CD4-positive, alpha-beta T cell (primary cell): ENCODE measurements around the gene DRC3. TPM values are rescaled to one million over a fixed set of nuclear protein-coding genes. Genes with fewer than 3 reads are reported as not detected.
A peak's percentile ranks its signal among the peaks of the same experiment; 100 is the strongest.

Experiments used
- ATAC-seq: fragments of 200-7000 bp; cut with Tn5 transposase; one replicate; pipeline ENCODE4 v1.10.0; 2022; ENCODE audit warnings: mild to moderate bottlenecking; ENCODE audit not compliant: poor library complexity
- CTCF ChIA-PET: fragments of 350-600 bp; sonication (Branson Sonifier 250); formaldehyde crosslinking; loops from one replicate; lab custom pipeline; 2021; ENCODE audit warnings: antibody characterized with exemption, inconsistent platforms; lab: Charles Lee
- POLR2A ChIA-PET: fragments of 350-600 bp; sonication (Branson Sonifier 250); formaldehyde crosslinking; loops from one replicate; lab custom pipeline; 2021; ENCODE audit warnings: antibody characterized with exemption, inconsistent platforms; lab: Charles Lee
- DNase-seq, 14 experiments: peaks; one replicate each; pipeline ENCODE4 v3.0.0-alpha.2; 2013 to 2020; ENCODE audit warnings: mixed read lengths in 2 of 14
- H3K27ac ChIP-seq, 2 donors: one replicate each; pipeline versions ENCODE4 v1.5.1 to v1.7.0; 2013; ENCODE audit warnings: low read length in 2 of 2, low read depth in 1 of 2, mild to moderate bottlenecking in 1 of 2
- H3K27me3 ChIP-seq, 2 experiments: 1 replicate in 1 of 2; 2 replicates in 1 of 2; pipeline versions ENCODE4 v1.6.1 to v1.7.0; 2013; ENCODE audit warnings: low read length in 2 of 2, control low read depth in 1 of 2, mild to moderate bottlenecking in 1 of 2, moderate library complexity in 1 of 2; ENCODE audit not compliant: insufficient read depth in 2 of 2, control insufficient read depth in 1 of 2
- H3K36me3 ChIP-seq: one replicate; pipeline ENCODE4 v1.6.1; 2013; ENCODE audit warnings: low read length, control low read depth; ENCODE audit not compliant: insufficient read depth
- H3K4me1 ChIP-seq: one replicate; pipeline ENCODE4 v1.6.1; 2013; ENCODE audit warnings: low read length, control low read depth; ENCODE audit not compliant: insufficient read depth
- H3K4me3 ChIP-seq: one replicate; pipeline ENCODE4 v1.5.1; 2013; ENCODE audit warnings: mild to moderate bottlenecking, low read length, moderate library complexity
- H3K9me3 ChIP-seq, 2 experiments: 1 replicate in 1 of 2; 2 replicates in 1 of 2; pipeline versions ENCODE4 v1.6.1 to v1.7.0; 2013; ENCODE audit warnings: low read length in 2 of 2, mild to moderate bottlenecking in 2 of 2, control low read depth in 1 of 2, moderate library complexity in 1 of 2; ENCODE audit not compliant: control insufficient read depth in 1 of 2, insufficient read depth in 1 of 2
- H3K27ac Mint-ChIP-seq: one replicate; pipeline ENCODE4 v1.8.0; 2020; ENCODE audit warnings: mixed read lengths
- H3K27me3 Mint-ChIP-seq: one replicate; pipeline ENCODE4 v1.8.0; 2021; ENCODE audit warnings: mixed read lengths
- H3K36me3 Mint-ChIP-seq: one replicate; pipeline ENCODE4 v1.8.0; 2021; ENCODE audit warnings: low read depth, mixed read lengths
- H3K4me1 Mint-ChIP-seq: one replicate; pipeline ENCODE4 v1.8.0; 2021; ENCODE audit warnings: low read depth, mixed read lengths
- H3K4me3 Mint-ChIP-seq: one replicate; pipeline ENCODE4 v1.8.0; 2020; ENCODE audit warnings: mild to moderate bottlenecking, mixed read lengths
- H3K9me3 Mint-ChIP-seq: one replicate; pipeline ENCODE4 v1.8.0; 2020; ENCODE audit warnings: mixed read lengths
- CTCF ChIP-seq: fragments of 200-600 bp; IDR thresholded peaks from one replicate; pipeline ENCODE4 v1.8.0; 2022; ENCODE audit warnings: antibody characterized with exemption, mild to moderate bottlenecking
- intact Hi-C, 2 experiments: fragments of 100-400 bp; cut with DNase I in 1 of 2; cut with micrococcal nuclease in 1 of 2; formaldehyde crosslinking; loops; one replicate each; pipeline versions ENCODE4 v1.15.1 to v1.9.0; 2023 to 2025; cut with DNase I, micrococcal nuclease
- total RNA-seq, 174 experiments: library from RNA in 2 of 174; stranded (reverse) in 2 of 174; gene quantifications; one replicate each; pipeline ENCODE4 v1.2.3 and lab custom pipeline; 2021 to 2026

Gene DRC3
- total RNA-seq, 2 experiments from 2014 or later = 0.11 TPM; not detected in 1

GRCh38 chr17:17964710-17965109, 8.0 kb upstream of the DRC3 start:
- intact Hi-C loops = no loop called here
- no peaks in the 10 kb centered on the region for H3K9me3 ChIP-seq
- H3K36me3 Mint-ChIP-seq = peaks cover 15% of the 10 kb centered on the region
- no peak overlapping the region for H3K4me3 ChIP-seq
- no peaks in the 10 kb centered on the region for H3K27me3 Mint-ChIP-seq
- no peaks in the 10 kb centered on the region for H3K27me3 ChIP-seq
- no peak for DNase-seq
- ATAC-seq = no peak
- H3K27ac ChIP-seq = no peak overlapping the region
- H3K4me1 Mint-ChIP-seq = peaks cover 72% of the 10 kb centered on the region
- H3K9me3 Mint-ChIP-seq = no peaks in the 10 kb centered on the region
- H3K4me3 Mint-ChIP-seq = no peak overlapping the region
- H3K4me1 ChIP-seq = peaks cover 10% of the 10 kb centered on the region
- H3K27ac Mint-ChIP-seq = no peak overlapping the region
- H3K36me3 ChIP-seq = peaks cover 5% of the 10 kb centered on the region
- ChIA-PET CTCF (no interaction called here), POLR2A (no interaction called here)
- TF ChIP-seq CTCF = no peak

GRCh38 chr17:17965152-17965721, 7.4 kb upstream of the DRC3 start:
- H3K27ac Mint-ChIP-seq = peak overlapping the region; percentile 2

GRCh38 chr17:17966399-17966798, 6.3 kb upstream of the DRC3 start:
- Histone ChIP-seq H3K27me3 (no peaks in the 10 kb centered on the region), H3K27ac (no peak overlapping the region), H3K4me1 (peaks cover 15% of the 10 kb centered on the region), H3K4me3 (no peak overlapping the region), H3K9me3 (no peaks in the 10 kb centered on the region), H3K36me3 (peaks cover 5% of the 10 kb centered on the region)
- intact Hi-C loops = no loop called here
- DNase-seq = no peak
- Mint-ChIP-seq H3K4me3 (no peak overlapping the region), H3K9me3 (no peaks in the 10 kb centered on the region), H3K27me3 (no peaks in the 10 kb centered on the region), H3K4me1 (peaks cover 73% of the 10 kb centered on the region), H3K36me3 (peaks cover 6% of the 10 kb centered on the region), H3K27ac (peak overlapping the region; percentile 5)
- CTCF ChIA-PET = no interaction called here
- POLR2A ChIA-PET = no interaction called here
- TF ChIP-seq CTCF = no peak
- ATAC-seq = no peak

More at GRCh38 chr17:17965152-17965721, 7.4 kb upstream of the DRC3 start:
- no peaks in the 10 kb centered on the region for H3K9me3 Mint-ChIP-seq
- CTCF ChIA-PET = no interaction called here
- no peak for DNase-seq
- no peak for ATAC-seq
- no peaks in the 10 kb centered on the region for H3K27me3 ChIP-seq
- no peak overlapping the region for H3K4me3 ChIP-seq
- H3K4me1 ChIP-seq = peaks cover 7% of the 10 kb centered on the region
- H3K4me1 Mint-ChIP-seq = peaks cover 70% of the 10 kb centered on the region
- POLR2A ChIA-PET = no interaction called here
- intact Hi-C loops = no loop called here
- no peaks in the 10 kb centered on the region for H3K9me3 ChIP-seq
- no peak overlapping the region for H3K4me3 Mint-ChIP-seq
- peaks cover 5% of the 10 kb centered on the region for H3K36me3 ChIP-seq
- no peaks in the 10 kb centered on the region for H3K27me3 Mint-ChIP-seq
- H3K27ac ChIP-seq = no peak overlapping the region
- peaks cover 12% of the 10 kb centered on the region for H3K36me3 Mint-ChIP-seq
- TF ChIP-seq CTCF = no peak
